ENCODE results near the gene IFT80. TPM values are rescaled to one million over a fixed set of nuclear protein-coding genes. Genes with fewer than 3 reads are reported as not detected.

Gene IFT80
- total RNA-seq, 1 donor from 2014 or later = 35.2 TPM

GRCh38 chr3:160398820-160399124 lies 253 bp downstream of the IFT80 start:
- Mint-ChIP-seq H3K4me1 (peaks cover 40% of the 10 kb centered on the region), H3K27ac (peak overlapping the region; percentile 100), H3K9me3 (no peaks in the 10 kb centered on the region), H3K27me3 (ENCODE audit: low read depth) (no peaks in the 10 kb centered on the region), H3K4me3 (peak overlapping the region; percentile 94), H3K36me3 (no peaks in the 10 kb centered on the region)
- TF ChIP-seq CTCF (IDR thresholded peaks at IDR 0.05; ENCODE audit: unreplicated experiment) = no peak
- no peak for DNase-seq (ENCODE audit: low spot score in 2 of 2, unreplicated experiment in 2 of 2)

DNA sequence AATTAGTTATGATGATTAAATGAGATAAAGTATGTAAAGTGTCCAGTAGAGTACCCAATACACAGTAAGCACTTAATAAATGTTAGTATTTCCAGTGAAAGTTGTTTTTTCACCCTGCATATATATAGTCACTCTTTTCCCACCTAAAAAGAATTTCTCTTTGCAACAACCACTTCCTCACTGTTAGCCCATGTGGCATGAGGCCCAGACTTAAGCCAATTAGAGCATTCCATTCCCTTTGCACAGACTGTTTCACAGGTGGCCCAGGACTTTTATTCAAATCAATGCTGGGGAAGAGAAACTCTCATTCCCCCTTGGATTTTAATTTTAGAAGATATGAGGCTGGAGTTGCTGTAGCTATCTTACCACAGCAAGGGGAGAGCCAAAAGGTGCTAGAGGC lies 3.7 kb downstream of the IFT80 start:
- H3K9me3 Mint-ChIP-seq = no peaks in the 10 kb centered on the region
- H3K4me1 Mint-ChIP-seq = peaks cover 14% of the 10 kb centered on the region
- H3K4me3 Mint-ChIP-seq = no peak overlapping the region
- no peak for TF ChIP-seq CTCF (IDR thresholded peaks at IDR 0.05; ENCODE audit: unreplicated experiment)
- no peaks in the 10 kb centered on the region for H3K27me3 Mint-ChIP-seq (ENCODE audit: low read depth)
- DNase-seq (ENCODE audit: low spot score in 2 of 2, unreplicated experiment in 2 of 2) = no peak
- H3K27ac Mint-ChIP-seq = no peak overlapping the region
- no peaks in the 10 kb centered on the region for H3K36me3 Mint-ChIP-seq

DNA sequence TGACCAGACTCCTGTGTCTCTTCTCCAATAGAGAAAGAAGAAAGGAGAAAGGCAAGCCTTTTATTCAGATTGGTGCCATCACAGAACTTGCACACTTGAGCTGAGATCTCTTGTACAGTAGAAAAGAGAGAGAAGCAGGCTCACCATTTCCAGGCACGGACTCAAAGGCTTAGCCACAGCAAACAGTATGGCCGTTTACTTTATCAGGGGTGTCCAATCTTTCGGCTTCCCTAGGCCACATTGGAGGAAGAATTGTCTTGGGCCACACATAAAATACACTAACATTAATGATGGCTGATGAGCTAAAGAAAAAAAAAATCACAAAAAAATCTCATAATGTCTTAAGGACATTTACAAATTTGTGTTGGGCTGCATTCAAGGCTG lies 5.0 kb downstream of the IFT80 start:
- H3K36me3 Mint-ChIP-seq = peaks cover 2% of the 10 kb centered on the region

GRCh38 chr3:160393346-160394008 lies 5.5 kb downstream of the IFT80 start:
- H3K27ac Mint-ChIP-seq = no peak overlapping the region
- TF ChIP-seq CTCF (IDR thresholded peaks at IDR 0.05; ENCODE audit: unreplicated experiment) = no peak
- no peaks in the 10 kb centered on the region for H3K9me3 Mint-ChIP-seq
- no peaks in the 10 kb centered on the region for H3K27me3 Mint-ChIP-seq (ENCODE audit: low read depth)
- peaks cover 2% of the 10 kb centered on the region for H3K36me3 Mint-ChIP-seq
- peaks cover 8% of the 10 kb centered on the region for H3K4me1 Mint-ChIP-seq
- no peak for DNase-seq (ENCODE audit: low spot score in 2 of 2, unreplicated experiment in 2 of 2)
- no peak overlapping the region for H3K4me3 Mint-ChIP-seq

More for the DNA sequence above, 5.0 kb downstream of the IFT80 start:
- no peak for TF ChIP-seq CTCF (IDR thresholded peaks at IDR 0.05; ENCODE audit: unreplicated experiment)
- Mint-ChIP-seq H3K9me3 (no peaks in the 10 kb centered on the region), H3K4me1 (peaks cover 12% of the 10 kb centered on the region), H3K27me3 (ENCODE audit: low read depth) (no peaks in the 10 kb centered on the region), H3K27ac (no peak overlapping the region), H3K4me3 (no peak overlapping the region)
- no peak for DNase-seq (ENCODE audit: low spot score in 2 of 2, unreplicated experiment in 2 of 2)

- H3K4me3 Mint-ChIP-seq = no peak overlapping the region
- no peak for DNase-seq (ENCODE audit: low spot score in 2 of 2, unreplicated experiment in 2 of 2)
- H3K27ac Mint-ChIP-seq = no peak overlapping the region
- no peak for TF ChIP-seq CTCF (IDR thresholded peaks at IDR 0.05; ENCODE audit: unreplicated experiment)
- peaks cover 2% of the 10 kb centered on the region for H3K36me3 Mint-ChIP-seq
- H3K27me3 Mint-ChIP-seq (ENCODE audit: low read depth) = no peaks in the 10 kb centered on the region
- H3K4me1 Mint-ChIP-seq = peaks cover 5% of the 10 kb centered on the region
- no peaks in the 10 kb centered on the region for H3K9me3 Mint-ChIP-seq
Measured at GRCh38 chr3:160392798-160393197, 6.2 kb downstream of the IFT80 start.
